ENCODE data around the gene NKX1-2.

DNA sequence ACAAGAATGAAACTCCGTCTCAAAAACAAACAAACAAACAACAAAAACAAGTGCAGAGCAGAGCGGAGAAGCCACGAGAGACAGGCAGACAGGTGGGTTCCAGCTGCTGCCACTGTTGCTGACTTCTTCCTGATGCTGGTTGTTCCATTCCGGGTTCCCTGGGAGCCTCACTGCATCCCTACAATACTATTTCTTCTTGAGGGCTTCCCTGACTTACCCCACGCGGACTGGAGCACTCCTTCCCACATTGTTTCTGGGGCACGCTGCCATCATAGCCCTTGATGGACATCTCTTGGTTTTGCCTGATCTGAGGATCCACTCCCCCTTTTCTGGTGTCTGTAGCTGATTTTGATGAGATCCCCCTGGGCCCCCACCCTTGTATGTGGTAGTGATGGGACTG, 5.6 kb upstream of the NKX1-2 start:
- TF ChIP-seq, protein P1, sequence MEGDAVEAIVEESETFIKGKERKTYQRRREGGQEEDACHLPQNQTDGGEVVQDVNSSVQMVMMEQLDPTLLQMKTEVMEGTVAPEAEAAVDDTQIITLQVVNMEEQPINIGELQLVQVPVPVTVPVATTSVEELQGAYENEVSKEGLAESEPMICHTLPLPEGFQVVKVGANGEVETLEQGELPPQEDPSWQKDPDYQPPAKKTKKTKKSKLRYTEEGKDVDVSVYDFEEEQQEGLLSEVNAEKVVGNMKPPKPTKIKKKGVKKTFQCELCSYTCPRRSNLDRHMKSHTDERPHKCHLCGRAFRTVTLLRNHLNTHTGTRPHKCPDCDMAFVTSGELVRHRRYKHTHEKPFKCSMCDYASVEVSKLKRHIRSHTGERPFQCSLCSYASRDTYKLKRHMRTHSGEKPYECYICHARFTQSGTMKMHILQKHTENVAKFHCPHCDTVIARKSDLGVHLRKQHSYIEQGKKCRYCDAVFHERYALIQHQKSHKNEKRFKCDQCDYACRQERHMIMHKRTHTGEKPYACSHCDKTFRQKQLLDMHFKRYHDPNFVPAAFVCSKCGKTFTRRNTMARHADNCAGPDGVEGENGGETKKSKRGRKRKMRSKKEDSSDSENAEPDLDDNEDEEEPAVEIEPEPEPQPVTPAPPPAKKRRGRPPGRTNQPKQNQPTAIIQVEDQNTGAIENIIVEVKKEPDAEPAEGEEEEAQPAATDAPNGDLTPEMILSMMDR (conservative IDR thresholded peaks at IDR 0.05; ENCODE audit: low read depth, low read length): no peak
- no peak for TF ChIP-seq EZH2 (IDR thresholded peaks at IDR 0.05; ENCODE audit: low read length, unreplicated experiment)
